SU-DHL-6 (cell line): ENCODE measurements around the gene SLC39A9.

Experiments used
- H2AFZ ChIP-seq: fragments of 200-600 bp; sonication (generic); 2 replicates; pipeline ENCODE4 v1.6.1; 2014; ENCODE audit warnings: low read depth, mild to moderate bottlenecking, moderate library complexity, mixed read lengths, antibody characterized with exemption, low read length; ENCODE audit not compliant: severe bottlenecking
- H3F3A ChIP-seq: fragments of 200-600 bp; shearing (Covaris generic); 2 replicates; pipeline ENCODE4 v1.6.0; 2016; ENCODE audit warnings: antibody characterized with exemption, mild to moderate bottlenecking; ENCODE audit not compliant: insufficient read depth
- H3K27ac ChIP-seq: fragments of 200-600 bp; sonication (generic); 2 replicates; pipeline ENCODE4 v1.5.1; 2016; ENCODE audit warnings: low read depth, mild to moderate bottlenecking, low read length, moderate library complexity, mixed read lengths
- H3K27me3 ChIP-seq: fragments of 200-600 bp; sonication (generic), shearing (Covaris generic); 2 replicates; pipeline ENCODE4 v1.6.0; 2014; ENCODE audit warnings: mild to moderate bottlenecking, low read length
- H3K36me3 ChIP-seq: fragments of 200-600 bp; sonication (generic); 2 replicates; pipeline ENCODE4 v1.6.1; 2014; ENCODE audit warnings: mild to moderate bottlenecking, low read length, mixed read lengths
- H3K4me2 ChIP-seq: fragments of 300-600, 200-600 bp; shearing (Covaris generic), sonication (generic); 2 replicates; pipeline ENCODE4 v1.6.0; 2014; ENCODE audit warnings: low read length, low read depth, mild to moderate bottlenecking; ENCODE audit not compliant: poor library complexity, severe bottlenecking
- H3K4me3 ChIP-seq: fragments of 200-600 bp; sonication (generic); 2 replicates; pipeline ENCODE4 v1.5.1; 2014; ENCODE audit warnings: antibody characterized with exemption, low read length, mild to moderate bottlenecking, mixed read lengths; ENCODE audit not compliant: insufficient read depth, poor library complexity, severe bottlenecking
- H3K79me2 ChIP-seq: fragments of 200-600 bp; sonication (generic); 2 replicates; pipeline ENCODE4 v1.6.1; 2014; ENCODE audit warnings: mild to moderate bottlenecking, low read length, moderate library complexity; ENCODE audit not compliant: insufficient read depth
- H3K9ac ChIP-seq: fragments of 200-600 bp; sonication (generic); 2 replicates; pipeline ENCODE4 v1.7.0; 2014; ENCODE audit warnings: mild to moderate bottlenecking, low read length
- H3K9me2 ChIP-seq: fragments of 200-600 bp; sonication (generic); replicated peaks from 2 replicates; pipeline ENCODE4 v1.6.1; 2014; ENCODE audit warnings: low read length; ENCODE audit not compliant: insufficient read depth
- H3K9me3 ChIP-seq: fragments of 200-600 bp; sonication (generic); 2 replicates; pipeline ENCODE4 v1.6.1; 2014; ENCODE audit warnings: low read length, mixed read lengths; ENCODE audit not compliant: insufficient read depth
- H4K20me1 ChIP-seq: fragments of 200-600 bp; sonication (generic); 2 replicates; pipeline ENCODE4 v1.6.1; 2014; ENCODE audit warnings: low read depth, mild to moderate bottlenecking, antibody characterized with exemption, low read length, moderate library complexity, mixed read lengths
- CTCF ChIP-seq: fragments of 200-600 bp; sonication (generic); IDR thresholded peaks from one replicate; pipeline ENCODE4 v1.5.1; 2017; ENCODE audit warnings: antibody characterized with exemption, mild to moderate bottlenecking, low read length, moderate library complexity; ENCODE audit not compliant: insufficient read depth, poor library complexity, severe bottlenecking
- EZH2phosphoT487 ChIP-seq: fragments of 200-600 bp; sonication (generic), shearing (Covaris generic); conservative IDR thresholded peaks from 2 replicates; pipeline ENCODE4 v1.6.1; 2018; ENCODE audit warnings: mild to moderate bottlenecking, antibody characterized with exemption, low read length, moderate library complexity, mixed read lengths

Gene SLC39A9

GRCh38 chr14:69441948-69442347 lies 43.5 kb downstream of the SLC39A9 start:
- peak overlapping the region; percentile 61 for H3K27ac ChIP-seq
- H3K27me3 ChIP-seq, result no peaks in the 10 kb centered on the region
- no peaks in the 10 kb centered on the region for H3F3A ChIP-seq
- H3K36me3 ChIP-seq, result no peaks in the 10 kb centered on the region
- peaks cover 3% of the 10 kb centered on the region; the same call in 1 of the 2 replicates for H3K79me2 ChIP-seq
- no peaks in the 10 kb centered on the region for H3K9me3 ChIP-seq
- no peak for TF ChIP-seq CTCF
- no peak for TF ChIP-seq EZH2phosphoT487
- H3K9me2 ChIP-seq, result no peaks in the 10 kb centered on the region
- no peak overlapping the region for H2AFZ ChIP-seq
- peak overlapping the region; percentile 42 for H3K4me2 ChIP-seq
- H4K20me1 ChIP-seq, result no peaks in the 10 kb centered on the region
- H3K4me3 ChIP-seq, result no peak overlapping the region
- H3K9ac ChIP-seq, result peak overlapping the region; percentile 12; the same call in 1 of the 2 replicates

- Histone ChIP-seq H3K27ac (no peak overlapping the region), H2AFZ (no peak overlapping the region), H4K20me1 (no peaks in the 10 kb centered on the region), H3K79me2 (peaks cover 3% of the 10 kb centered on the region; the same call in 1 of the 2 replicates), H3K9ac (no peak overlapping the region), H3K27me3 (no peaks in the 10 kb centered on the region), H3K4me3 (no peak overlapping the region), H3K9me3 (no peaks in the 10 kb centered on the region), H3F3A (no peaks in the 10 kb centered on the region), H3K9me2 (no peaks in the 10 kb centered on the region), H3K4me2 (no peak overlapping the region), H3K36me3 (no peaks in the 10 kb centered on the region)
- TF ChIP-seq EZH2phosphoT487 (no peak), CTCF (no peak)
Measured at GRCh38 chr14:69443296-69443805, 44.9 kb downstream of the SLC39A9 start.

- Histone ChIP-seq H3K27ac (no peak overlapping the region), H3K79me2 (no peaks in the 10 kb centered on the region), H2AFZ (no peak overlapping the region), H3F3A (no peaks in the 10 kb centered on the region), H3K9me3 (no peaks in the 10 kb centered on the region), H3K4me2 (no peak overlapping the region), H3K4me3 (no peak overlapping the region), H3K9me2 (no peaks in the 10 kb centered on the region), H3K36me3 (no peaks in the 10 kb centered on the region), H3K9ac (no peak overlapping the region), H3K27me3 (no peaks in the 10 kb centered on the region), H4K20me1 (no peaks in the 10 kb centered on the region)
- TF ChIP-seq EZH2phosphoT487 (no peak), CTCF (no peak)
Measured at GRCh38 chr14:69449216-69449615, 50.7 kb downstream of the SLC39A9 start.
